Measurements from ENCODE around the gene EXOSC10.
"Not testable (repeated sequence)": the region's sequence is repeated elsewhere in the genome, so short reads cannot be mapped to it uniquely, and the experiment has no call there.

EXOSC10 gene

DNA sequence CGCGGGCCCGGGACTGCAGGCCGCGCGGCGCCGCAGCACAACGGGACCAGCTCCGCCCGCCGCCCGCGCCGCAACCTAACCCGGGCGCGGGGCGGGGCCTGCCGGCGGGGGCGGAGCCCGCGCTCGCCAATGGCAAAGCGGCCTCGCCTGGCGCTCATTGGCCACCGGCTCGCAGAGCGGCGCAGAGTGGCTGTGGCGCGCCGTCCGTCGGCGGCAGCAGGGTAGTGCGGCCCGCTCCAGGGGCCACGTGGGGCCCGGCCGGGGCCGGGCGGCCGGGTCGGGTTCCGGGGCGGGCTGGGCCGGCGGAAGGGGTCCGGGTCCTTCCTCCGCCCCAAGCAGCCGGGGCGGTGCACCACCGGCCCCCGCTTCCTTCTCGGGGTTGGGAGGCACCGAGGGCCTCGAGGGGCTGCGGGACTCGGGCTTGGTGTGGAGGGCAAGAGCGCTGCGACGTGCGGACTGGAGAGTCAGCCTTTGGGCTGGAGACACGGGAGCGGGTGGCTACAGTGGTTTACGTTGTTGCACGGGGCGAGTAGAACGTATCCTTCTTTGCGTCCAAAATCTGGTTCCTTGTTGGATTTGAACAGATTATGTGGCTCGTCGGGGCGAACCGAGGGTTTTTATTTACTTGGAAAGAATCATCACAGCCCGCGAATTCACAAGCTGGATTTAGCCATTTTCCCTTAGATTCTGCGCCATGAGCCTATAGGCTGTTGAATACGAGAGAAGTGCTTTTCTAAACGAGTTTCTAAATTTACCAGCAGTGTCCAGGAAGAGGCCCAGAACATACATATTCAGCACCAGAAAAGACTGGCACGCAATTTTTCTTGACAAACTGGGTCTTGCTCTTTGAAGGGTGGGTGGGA is 39.5 kb downstream of the EXOSC10 start, which contains the start of gene SRM:
Gene SRM (minus strand): TSS at position 51 of the 863 bp plus-strand sequence. CDS start 75 bp downstream, outside the sequence.
- DNase-seq, result peak in 1 of 2 experiments; percentile 68

DNA sequence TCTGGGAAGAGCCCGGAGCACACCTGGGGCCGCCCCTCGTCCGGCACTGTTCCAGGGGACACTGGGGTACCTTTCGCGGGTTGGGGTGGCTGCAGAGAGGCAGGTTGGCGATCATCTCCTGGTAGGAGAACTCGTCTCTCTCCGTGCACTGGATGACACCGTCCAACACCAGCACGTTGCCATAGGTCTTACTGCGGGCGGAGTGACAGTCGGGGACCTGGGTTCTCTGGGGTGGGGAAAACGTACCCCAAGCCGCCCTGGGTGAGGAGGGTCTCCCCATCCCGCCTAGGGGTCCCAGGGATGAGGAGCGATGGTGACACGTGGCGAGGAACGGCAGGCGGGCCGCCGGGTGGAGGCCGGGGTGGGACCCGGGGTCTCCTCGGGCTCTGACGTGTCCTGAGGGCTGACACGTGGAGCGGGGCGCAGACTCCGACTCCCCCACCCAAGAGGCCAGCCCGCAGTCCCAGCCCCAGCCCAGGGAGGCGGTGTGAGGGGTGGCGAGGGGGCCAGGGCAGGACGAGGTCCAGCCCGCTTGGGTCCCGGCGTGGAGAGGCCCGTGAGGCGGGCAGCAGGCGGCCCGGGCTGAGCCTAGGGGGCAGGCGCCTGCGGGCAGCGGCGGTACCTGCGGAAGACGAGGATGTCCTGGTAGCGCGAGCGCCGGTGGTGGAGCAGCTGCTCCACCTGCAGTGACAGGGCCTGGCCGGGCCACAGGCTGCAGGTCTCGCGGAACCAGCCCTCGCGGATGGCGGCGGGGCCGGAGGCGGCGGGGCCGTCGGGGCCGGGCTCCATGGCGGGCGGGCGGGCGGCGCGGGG is 40.3 kb downstream of the EXOSC10 start:
- DNase-seq, result no peak

DNA sequence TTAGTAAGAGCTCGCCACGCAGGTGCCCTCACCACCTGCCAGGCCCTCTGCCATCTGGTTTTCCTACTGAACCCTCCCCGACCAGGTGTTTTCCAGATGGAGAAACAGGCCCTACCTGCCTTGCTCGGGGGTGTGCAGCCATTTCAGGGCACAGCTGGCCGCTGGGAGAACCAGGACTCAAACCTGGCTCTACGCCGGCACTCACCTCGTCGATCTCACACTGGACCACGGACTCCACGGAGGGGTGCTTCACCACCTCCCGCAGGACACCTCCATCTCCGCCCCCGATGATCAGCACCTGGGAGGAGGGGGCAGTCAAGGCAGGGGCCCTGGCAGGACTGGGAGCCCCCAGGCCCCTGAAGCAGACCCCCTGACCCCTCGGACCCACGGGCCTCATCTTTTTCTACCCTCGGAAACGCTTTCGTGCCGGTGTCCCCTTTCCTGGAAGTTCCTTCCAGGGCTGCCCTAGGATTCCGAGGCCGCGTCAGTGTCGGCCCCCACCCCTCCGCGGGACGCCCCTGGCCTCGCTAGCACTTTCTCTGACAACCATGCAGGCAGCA is 41.0 kb downstream of the EXOSC10 start:
- DNase-seq, result no peak

GRCh38 chr1:11058026-11058425 is 41.6 kb downstream of the EXOSC10 start:
- no peak for DNase-seq

GRCh38 chr1:11057477-11057876 is 42.2 kb downstream of the EXOSC10 start:
- no peak for DNase-seq

DNA sequence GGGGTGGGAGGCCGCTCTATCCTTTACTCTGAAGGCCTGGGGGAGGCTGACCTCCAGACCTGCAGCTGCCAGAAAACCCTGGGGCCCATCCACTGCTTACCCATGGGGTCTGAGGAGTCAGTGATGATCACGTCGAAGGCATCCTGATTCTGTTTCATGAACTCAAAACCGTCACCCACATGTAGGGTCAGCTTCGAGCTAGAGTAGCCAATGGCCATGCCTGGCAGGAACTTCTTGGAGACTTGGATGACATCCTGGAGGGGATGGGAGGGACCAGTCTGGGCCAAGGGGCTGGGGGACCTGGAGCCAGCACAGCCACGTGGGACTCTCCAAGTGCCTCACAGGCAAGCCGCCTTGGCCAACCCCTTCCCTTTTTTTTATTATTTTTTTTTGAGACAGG is 43.2 kb downstream of the EXOSC10 start:
- no peak for DNase-seq

DNA sequence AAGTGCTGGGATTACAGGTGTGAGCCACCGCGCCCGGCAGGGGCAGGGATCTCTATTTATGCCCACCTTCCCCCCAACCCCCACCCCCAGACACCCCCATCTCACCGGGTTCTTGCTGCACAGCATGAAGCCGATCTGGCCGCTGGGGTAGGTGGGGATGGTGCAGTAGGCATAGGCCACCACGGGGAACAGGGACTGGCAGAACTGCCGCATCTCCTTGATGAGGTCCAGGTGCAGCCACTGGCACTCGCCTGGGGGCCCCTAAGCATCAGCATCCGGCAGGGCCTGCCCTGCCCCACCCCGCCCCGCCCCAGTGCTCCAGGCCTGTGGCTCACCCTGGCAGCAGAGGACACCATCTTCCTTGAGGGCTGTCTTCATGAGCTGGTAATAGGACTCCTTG is 44.0 kb downstream of the EXOSC10 start:
- no peak for DNase-seq

- no peak for DNase-seq
Observed at GRCh38 chr1:11054666-11055065, 45.0 kb downstream of the EXOSC10 start.

- DNase-seq, result no peak
Observed at GRCh38 chr1:11054181-11054580, 45.5 kb downstream of the EXOSC10 start.

- no peak for DNase-seq
Observed at GRCh38 chr1:11053758-11054137, 45.9 kb downstream of the EXOSC10 start.

DNA sequence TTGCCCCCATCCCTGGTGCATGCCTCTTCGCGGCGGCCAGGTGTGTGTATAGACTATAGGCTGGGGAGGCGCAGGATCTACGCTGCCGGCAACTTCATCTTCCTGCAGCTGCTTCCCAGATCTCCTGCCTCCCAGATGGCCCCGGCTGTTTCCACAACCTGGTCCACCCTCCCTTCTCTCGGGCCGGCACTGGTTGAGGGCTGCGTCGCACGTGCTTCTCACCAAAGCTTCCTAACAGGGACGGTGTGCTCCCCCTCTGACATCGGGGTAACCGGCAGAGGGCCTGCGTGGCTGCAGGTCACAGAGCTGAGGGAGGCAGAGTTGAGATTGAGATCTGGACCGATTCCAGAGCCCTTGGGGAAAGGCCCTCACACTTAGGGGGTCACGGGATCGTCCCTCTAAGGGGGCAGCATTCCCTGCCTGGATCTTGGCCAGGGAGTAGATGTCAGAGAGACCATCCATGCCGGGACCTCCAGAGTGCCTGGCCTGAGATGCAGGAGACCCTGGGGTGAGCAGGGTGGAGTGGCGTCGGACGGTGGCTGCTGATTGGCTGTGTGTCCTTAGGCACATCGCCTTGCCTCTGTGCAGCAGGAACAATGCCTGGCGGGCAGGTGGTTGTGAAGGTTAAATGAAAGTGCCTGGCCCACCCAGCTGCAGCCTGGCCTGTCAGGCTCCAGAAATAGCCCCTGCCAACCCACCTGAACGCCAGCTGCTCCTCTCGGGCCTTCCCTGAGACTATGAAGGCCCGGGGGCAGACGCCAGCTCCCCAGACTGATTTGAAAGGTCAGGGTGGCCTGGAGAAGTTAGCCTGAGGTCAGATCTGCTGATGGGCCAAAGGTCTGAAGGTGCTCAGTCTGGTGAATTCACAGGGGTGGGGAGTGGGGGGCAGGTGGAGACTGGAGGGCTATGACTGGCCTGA is 46.6 kb downstream of the EXOSC10 start:
- no peak for DNase-seq

DNA sequence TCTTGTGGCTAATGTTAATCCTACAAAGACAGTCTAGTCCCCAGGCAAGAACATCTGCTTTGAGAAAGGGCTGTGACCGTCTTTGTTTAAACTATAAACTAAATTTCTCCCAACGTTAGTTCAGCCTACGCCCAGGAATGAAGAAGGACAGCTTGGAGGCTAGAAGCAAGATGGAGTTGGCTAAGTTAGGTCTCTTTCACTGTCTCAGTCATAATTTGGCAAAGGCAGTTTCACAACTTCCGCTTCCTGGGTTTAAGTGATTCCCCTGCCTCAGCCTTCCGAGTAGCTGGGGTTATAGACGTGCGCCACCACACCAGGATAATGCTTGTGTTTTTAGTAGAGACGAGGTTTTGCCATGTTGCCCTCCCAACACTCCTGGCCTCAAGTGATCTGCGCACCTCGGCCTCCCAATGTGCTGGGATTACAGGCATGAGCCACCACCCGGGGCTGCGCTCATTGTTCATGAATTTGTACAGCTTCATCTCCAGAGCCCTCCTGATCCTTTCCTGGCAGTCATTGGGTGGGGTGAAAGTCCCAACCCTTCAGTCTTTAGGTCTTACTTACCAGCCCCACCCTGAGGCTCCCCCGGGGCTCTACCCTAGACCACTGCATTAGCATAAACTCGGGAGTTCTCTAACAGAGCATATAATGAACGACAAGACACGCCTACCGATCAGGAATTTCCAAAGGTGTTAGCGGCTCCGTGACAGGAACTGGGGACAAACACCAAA is 47.7 kb downstream of the EXOSC10 start:
- DNase-seq, result no peak

GRCh38 chr1:11051121-11051520 is 48.5 kb downstream of the EXOSC10 start:
- DNase-seq, result not testable (repeated sequence)

DNA sequence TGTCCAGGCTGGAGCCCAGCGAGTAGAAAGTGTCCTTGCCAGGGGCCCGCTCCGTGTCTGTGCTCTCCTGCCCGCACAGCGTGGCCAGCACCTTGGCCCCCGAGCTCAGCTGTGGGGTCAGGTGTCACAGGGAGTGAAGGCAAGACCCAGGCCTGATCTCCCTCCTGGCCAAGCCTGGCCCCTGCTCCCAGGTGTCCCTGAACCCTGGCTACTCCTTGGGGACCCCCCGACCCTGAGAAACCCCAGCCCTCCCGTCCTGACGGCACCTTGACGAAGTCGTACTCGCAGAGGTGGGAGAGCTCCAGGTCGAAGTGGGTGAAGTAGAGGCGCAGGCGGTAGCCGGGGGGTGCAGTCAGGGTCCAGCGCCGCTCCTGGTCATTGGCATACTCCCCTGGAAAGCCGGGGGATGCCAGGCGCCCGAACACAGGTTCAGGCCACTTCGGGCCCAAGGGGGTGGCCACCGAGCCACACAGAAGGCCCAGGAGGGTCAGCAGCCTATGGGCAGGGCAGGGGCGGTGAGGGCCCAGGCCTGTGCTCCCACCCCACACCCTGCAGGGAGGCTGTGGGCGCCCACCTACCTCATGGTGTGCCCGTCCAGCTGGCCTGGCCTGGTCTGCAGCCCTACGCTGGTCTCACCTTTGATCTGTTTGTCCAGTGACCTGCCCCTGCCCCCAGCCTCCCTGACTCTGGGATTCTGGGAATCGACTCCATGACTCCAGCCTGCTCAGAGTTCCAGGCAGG is 52.9 kb downstream of the EXOSC10 start, which contains the start of gene MASP2:
Gene MASP2 (minus strand): TSS at position 615 of the 741 bp plus-strand sequence. CDS start 32 bp downstream, at position 583.
- DNase-seq, result no peak

GRCh38 chr1:11046270-11046566 is 53.5 kb downstream of the EXOSC10 start:
- DNase-seq, result no peak

DNA sequence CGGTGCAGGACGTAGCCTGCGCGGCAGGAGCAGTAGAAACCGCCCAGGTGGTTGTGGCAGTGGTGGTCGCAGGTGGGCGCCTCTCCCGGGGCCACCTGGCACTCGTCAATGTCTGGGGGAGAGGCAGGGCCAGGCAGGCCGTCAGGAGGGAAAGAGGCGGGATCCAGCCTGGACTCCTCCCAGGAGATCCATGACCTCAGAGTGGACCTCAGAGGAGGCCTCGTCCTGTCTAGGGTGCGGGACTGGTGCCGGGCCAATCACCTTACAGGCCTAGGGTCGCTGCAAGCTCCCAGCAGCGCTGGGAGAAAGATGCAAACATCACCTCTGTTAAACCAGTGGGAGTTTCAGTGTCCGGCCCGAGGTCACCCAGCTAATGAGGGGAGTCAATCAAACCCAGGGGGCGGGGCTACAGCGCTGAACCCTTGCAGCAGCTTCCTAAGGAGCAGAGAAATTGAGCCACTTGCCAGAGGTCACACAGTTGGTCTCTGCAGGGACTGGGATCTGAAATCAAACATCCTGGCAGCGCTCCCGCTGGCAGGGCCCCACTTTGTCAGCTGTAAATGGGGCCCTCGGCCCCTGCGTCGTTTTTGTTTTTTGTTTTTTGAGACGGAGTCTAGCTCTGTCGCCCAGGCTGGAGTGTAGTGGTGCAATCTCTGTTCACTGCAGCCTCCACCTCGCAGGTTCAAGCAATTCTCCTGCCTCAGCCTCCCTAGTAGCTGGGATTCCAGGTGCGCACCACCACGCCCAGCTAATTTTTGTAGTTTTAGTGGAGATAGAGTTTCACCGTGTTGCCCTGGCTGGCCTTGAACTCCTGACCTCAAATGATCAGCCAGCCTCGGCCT is 54.0 kb downstream of the EXOSC10 start:
- no peak for DNase-seq

- DNase-seq, result no peak
Observed at GRCh38 chr1:11044849-11045427, 54.7 kb downstream of the EXOSC10 start.

DNA sequence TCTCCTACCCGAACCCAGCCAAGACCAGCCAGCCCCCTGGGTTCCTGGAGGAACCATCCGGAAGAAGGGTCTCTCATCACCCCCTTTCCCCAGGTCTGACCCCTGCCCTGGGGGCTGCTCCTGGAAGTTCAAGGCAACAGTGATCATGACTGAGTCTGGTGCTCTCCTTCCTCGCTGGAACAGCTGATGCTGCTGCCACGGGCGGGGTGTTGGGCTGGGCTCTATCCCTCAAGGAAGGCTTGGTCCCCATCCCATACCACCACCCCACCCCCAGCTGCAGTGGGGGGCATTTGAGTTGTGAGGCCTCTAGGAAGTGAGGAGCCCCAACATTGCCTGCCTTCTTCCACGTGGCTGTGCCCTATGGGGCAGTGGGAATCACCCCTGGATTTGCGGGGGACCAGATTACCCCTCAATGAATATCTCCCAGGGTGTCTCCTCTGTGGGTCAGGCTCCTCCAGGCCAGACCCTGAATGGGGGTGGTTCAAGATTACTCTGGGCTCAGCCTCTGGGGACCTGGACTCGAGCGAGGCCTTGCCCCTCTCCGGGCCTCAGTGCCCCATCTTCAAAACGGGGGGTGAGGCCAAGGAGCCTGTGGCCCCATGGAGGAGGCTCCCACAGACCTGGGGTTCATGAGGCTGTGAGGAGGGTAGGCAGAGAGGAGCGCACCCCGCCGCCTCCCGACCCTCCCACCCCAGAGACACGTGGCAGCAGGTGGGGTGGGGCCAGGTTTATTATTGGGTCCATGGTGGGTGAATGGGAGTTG is 55.4 kb downstream of the EXOSC10 start:
- DNase-seq, result no peak
